ENCODE results near the gene ZNF518B. TPM values are rescaled to one million over a fixed set of nuclear protein-coding genes. Genes with fewer than 3 reads are reported as not detected.

Gene ZNF518B
- total RNA-seq, 2 donors from 2014 or later: 2.3 to 17.1 TPM

DNA sequence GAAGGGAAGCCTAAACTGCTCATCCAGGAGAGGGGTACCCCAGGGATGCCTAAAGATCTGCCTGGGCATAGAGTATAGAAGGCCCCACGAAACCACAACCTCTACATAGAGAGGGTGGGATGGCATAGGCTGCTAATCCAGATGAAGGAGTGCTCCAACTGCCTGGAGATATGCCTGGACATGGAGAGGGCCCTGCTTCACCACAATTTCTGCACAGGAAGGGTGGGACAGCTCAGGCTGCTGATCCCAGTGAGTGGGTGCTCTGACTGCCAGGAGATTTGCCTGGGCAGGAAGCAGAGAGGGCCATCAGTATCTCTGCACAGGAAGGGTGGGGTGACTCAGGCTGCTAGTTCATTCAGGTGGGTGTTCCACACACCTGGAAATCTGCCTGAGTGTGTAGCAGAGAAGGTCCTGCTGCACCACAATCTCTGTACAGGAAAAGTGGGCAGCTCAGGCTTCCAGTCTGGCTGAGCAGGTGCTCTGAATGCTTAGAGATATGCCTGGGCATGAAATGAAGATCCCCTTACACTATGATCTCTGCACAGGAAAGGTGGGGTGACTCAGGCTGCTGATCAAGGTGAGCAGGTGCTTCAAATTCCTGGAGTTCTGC, 61.1 kb downstream of the ZNF518B start:
- no peak overlapping the region for H3K27ac ChIP-seq
- 47 to 100% methylated on average over 1 of the region's 1 CpG for WGBS, 2 donors
- intact Hi-C loops (cut with DNase I): loop anchor here (5.0 kb wide), 1 partner anchor 239 kb away; no protein-coding TSS in a partner anchor
- no peak for DNase-seq
- ATAC-seq: no peak
- H3K27me3 ChIP-seq: no peaks in the 10 kb centered on the region
- no peaks in the 10 kb centered on the region for H3K9me3 ChIP-seq
- H3K36me3 ChIP-seq (replicated peaks in 1 of 2; ENCODE audit: insufficient read depth in 1 of 2, low read depth in 2 of 2): no peaks in the 10 kb centered on the region
- no peak overlapping the region for H3K4me3 ChIP-seq
- TF ChIP-seq POLR2A (IDR thresholded peaks at IDR 0.05): no peak
- TF ChIP-seq, protein P1, sequence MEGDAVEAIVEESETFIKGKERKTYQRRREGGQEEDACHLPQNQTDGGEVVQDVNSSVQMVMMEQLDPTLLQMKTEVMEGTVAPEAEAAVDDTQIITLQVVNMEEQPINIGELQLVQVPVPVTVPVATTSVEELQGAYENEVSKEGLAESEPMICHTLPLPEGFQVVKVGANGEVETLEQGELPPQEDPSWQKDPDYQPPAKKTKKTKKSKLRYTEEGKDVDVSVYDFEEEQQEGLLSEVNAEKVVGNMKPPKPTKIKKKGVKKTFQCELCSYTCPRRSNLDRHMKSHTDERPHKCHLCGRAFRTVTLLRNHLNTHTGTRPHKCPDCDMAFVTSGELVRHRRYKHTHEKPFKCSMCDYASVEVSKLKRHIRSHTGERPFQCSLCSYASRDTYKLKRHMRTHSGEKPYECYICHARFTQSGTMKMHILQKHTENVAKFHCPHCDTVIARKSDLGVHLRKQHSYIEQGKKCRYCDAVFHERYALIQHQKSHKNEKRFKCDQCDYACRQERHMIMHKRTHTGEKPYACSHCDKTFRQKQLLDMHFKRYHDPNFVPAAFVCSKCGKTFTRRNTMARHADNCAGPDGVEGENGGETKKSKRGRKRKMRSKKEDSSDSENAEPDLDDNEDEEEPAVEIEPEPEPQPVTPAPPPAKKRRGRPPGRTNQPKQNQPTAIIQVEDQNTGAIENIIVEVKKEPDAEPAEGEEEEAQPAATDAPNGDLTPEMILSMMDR (IDR thresholded peaks at IDR 0.05): no peak
- H3K4me1 ChIP-seq: no peaks in the 10 kb centered on the region

Other genes with a start within 250 kb of the ZNF518B start
- gene CLNK, start 227.3 kb upstream of the ZNF518B start, total RNA-seq: 1 to 10 TPM in 1 of 2 donors, not detected in 1; 1.0 TPM

Data from body of pancreas (tissue), 4 donors.